SU-DHL-6 (cell line): ENCODE results near the gene SNAPC2.

Experiments used
- H2AFZ ChIP-seq: fragments of 200-600 bp; sonication (generic); 2 replicates; pipeline ENCODE4 v1.6.1; 2014; ENCODE audit warnings: low read depth, mild to moderate bottlenecking, moderate library complexity, mixed read lengths, antibody characterized with exemption, low read length; ENCODE audit not compliant: severe bottlenecking
- H3F3A ChIP-seq: fragments of 200-600 bp; shearing (Covaris generic); 2 replicates; pipeline ENCODE4 v1.6.0; 2016; ENCODE audit warnings: antibody characterized with exemption, mild to moderate bottlenecking; ENCODE audit not compliant: insufficient read depth
- H3K27ac ChIP-seq: fragments of 200-600 bp; sonication (generic); 2 replicates; pipeline ENCODE4 v1.5.1; 2016; ENCODE audit warnings: low read depth, mild to moderate bottlenecking, low read length, moderate library complexity, mixed read lengths
- H3K27me3 ChIP-seq: fragments of 200-600 bp; sonication (generic), shearing (Covaris generic); 2 replicates; pipeline ENCODE4 v1.6.0; 2014; ENCODE audit warnings: mild to moderate bottlenecking, low read length
- H3K36me3 ChIP-seq: fragments of 200-600 bp; sonication (generic); 2 replicates; pipeline ENCODE4 v1.6.1; 2014; ENCODE audit warnings: mild to moderate bottlenecking, low read length, mixed read lengths
- H3K4me2 ChIP-seq: fragments of 300-600, 200-600 bp; shearing (Covaris generic), sonication (generic); 2 replicates; pipeline ENCODE4 v1.6.0; 2014; ENCODE audit warnings: low read length, low read depth, mild to moderate bottlenecking; ENCODE audit not compliant: poor library complexity, severe bottlenecking
- H3K4me3 ChIP-seq: fragments of 200-600 bp; sonication (generic); 2 replicates; pipeline ENCODE4 v1.5.1; 2014; ENCODE audit warnings: antibody characterized with exemption, low read length, mild to moderate bottlenecking, mixed read lengths; ENCODE audit not compliant: insufficient read depth, poor library complexity, severe bottlenecking
- H3K79me2 ChIP-seq: fragments of 200-600 bp; sonication (generic); 2 replicates; pipeline ENCODE4 v1.6.1; 2014; ENCODE audit warnings: mild to moderate bottlenecking, low read length, moderate library complexity; ENCODE audit not compliant: insufficient read depth
- H3K9ac ChIP-seq: fragments of 200-600 bp; sonication (generic); 2 replicates; pipeline ENCODE4 v1.7.0; 2014; ENCODE audit warnings: mild to moderate bottlenecking, low read length
- H3K9me2 ChIP-seq: fragments of 200-600 bp; sonication (generic); replicated peaks from 2 replicates; pipeline ENCODE4 v1.6.1; 2014; ENCODE audit warnings: low read length; ENCODE audit not compliant: insufficient read depth
- H3K9me3 ChIP-seq: fragments of 200-600 bp; sonication (generic); 2 replicates; pipeline ENCODE4 v1.6.1; 2014; ENCODE audit warnings: low read length, mixed read lengths; ENCODE audit not compliant: insufficient read depth
- H4K20me1 ChIP-seq: fragments of 200-600 bp; sonication (generic); 2 replicates; pipeline ENCODE4 v1.6.1; 2014; ENCODE audit warnings: low read depth, mild to moderate bottlenecking, antibody characterized with exemption, low read length, moderate library complexity, mixed read lengths
- EZH2phosphoT487 ChIP-seq: fragments of 200-600 bp; sonication (generic), shearing (Covaris generic); conservative IDR thresholded peaks from 2 replicates; pipeline ENCODE4 v1.6.1; 2018; ENCODE audit warnings: mild to moderate bottlenecking, antibody characterized with exemption, low read length, moderate library complexity, mixed read lengths
- TF ChIP-seq, protein P1 (sequence below): fragments of 200-600 bp; sonication (generic); IDR thresholded peaks from one replicate; pipeline ENCODE4 v1.5.1; 2017; ENCODE audit warnings: antibody characterized with exemption, mild to moderate bottlenecking, low read length, moderate library complexity; ENCODE audit not compliant: insufficient read depth, poor library complexity, severe bottlenecking

The SNAPC2 gene

DNA sequence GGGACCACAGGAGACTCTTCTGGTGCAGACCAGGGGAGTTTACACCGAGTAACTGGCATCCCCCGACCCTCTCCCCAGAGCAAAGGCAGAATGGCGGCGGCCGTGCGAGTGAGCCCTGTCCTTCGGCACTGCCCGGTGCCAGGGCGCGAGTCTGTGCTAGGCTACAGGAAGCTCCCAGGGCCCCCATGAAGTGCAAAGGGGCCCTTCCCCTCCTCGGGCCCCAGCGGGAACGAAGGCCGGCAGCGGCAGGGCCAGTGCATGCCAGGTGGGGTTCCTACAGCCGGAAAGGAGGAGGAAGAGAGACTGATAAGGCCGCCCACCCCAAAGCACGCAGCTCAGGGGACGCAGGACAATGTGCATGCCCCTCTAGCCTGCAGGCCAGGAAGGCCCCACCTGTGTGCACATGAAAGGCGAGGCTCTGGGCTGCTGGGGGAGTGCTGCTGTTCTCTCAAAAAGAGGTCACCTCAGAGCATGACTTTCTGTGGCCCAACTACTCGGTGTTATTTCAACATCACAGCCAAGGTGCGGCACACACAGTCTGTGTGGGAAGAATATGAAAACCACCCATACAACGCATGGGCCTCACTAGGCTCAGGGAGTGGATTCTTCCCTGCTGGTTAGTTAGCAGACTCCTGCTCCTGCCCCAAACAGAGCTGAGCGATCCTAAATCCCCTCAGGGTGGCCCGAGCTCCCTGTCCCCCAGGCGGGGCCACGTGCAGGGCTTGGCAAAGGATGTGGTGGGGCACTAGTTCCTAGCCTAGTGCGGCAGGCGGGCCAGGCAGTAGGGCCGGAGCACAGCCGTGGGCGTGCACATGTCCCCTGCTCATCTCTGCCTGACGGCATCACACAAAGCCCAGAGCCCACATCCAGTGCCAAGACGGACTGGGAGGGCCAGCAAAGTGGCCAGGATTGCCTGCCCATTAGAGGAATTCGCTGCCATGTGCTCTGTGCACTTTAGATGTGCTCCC is 51.7 kb downstream of the SNAPC2 start:
- H3K79me2 ChIP-seq = no peaks in the 10 kb centered on the region
- H3K27me3 ChIP-seq = no peaks in the 10 kb centered on the region
- no peak overlapping the region for H3K27ac ChIP-seq
- H3K4me2 ChIP-seq = no peak overlapping the region
- peaks cover 4% of the 10 kb centered on the region; the same call in 1 of the 2 replicates for H3K36me3 ChIP-seq
- TF ChIP-seq EZH2phosphoT487 = no peak
- TF ChIP-seq, protein P1, sequence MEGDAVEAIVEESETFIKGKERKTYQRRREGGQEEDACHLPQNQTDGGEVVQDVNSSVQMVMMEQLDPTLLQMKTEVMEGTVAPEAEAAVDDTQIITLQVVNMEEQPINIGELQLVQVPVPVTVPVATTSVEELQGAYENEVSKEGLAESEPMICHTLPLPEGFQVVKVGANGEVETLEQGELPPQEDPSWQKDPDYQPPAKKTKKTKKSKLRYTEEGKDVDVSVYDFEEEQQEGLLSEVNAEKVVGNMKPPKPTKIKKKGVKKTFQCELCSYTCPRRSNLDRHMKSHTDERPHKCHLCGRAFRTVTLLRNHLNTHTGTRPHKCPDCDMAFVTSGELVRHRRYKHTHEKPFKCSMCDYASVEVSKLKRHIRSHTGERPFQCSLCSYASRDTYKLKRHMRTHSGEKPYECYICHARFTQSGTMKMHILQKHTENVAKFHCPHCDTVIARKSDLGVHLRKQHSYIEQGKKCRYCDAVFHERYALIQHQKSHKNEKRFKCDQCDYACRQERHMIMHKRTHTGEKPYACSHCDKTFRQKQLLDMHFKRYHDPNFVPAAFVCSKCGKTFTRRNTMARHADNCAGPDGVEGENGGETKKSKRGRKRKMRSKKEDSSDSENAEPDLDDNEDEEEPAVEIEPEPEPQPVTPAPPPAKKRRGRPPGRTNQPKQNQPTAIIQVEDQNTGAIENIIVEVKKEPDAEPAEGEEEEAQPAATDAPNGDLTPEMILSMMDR = no peak
- no peaks in the 10 kb centered on the region for H4K20me1 ChIP-seq
- no peaks in the 10 kb centered on the region for H3F3A ChIP-seq
- no peaks in the 10 kb centered on the region for H3K9me2 ChIP-seq
- H2AFZ ChIP-seq = no peak overlapping the region
- H3K9me3 ChIP-seq = no peaks in the 10 kb centered on the region
- no peak overlapping the region for H3K9ac ChIP-seq
- H3K4me3 ChIP-seq = no peak overlapping the region
